Fibroblast of gingiva (primary cell): ENCODE measurements around the gene SLC4A1.

Source experiments
- DNase-seq: peaks from one replicate; pipeline ENCODE4 v3.0.0-alpha.2; 2011; ENCODE audit warnings: low read depth

SLC4A1 gene

DNA sequence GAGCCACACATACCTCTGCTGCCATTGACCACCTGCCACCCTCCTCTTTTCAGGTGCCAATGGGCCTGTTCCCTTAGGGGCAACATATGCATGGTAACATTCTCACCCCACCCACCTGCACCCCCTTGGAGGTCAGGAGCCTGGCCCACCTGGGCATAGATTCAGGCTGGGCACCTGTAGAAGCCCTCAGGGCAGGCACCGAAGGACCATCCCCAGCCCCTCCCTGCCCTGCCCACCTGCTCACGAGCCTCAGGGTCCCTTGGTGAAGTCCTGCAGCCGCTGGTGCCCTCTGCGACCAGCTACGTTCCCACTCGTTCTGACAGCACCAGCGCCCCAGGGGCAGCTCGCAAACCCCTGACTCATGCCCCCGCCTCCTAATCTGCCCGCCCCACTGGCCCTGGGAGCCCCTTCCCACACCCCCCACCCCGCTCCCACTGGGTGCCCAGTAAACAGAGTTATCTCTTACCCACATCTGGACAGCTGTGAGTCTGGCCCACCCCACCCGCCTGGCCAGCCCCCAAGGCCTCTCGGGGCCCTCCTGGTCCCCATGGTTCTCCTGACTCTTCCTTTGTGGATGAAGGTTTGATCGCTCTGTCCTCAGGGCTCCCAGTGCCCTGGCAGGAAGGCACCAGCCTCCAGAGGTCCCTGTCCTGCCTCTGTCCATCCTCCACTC, at the start of gene SLC4A1:
Gene SLC4A1, minus strand, starts transcription at position 318 of the 673 bp plus-strand sequence. CDS start 5,269 bp downstream, outside the sequence.
- DNase-seq, result no peak

DNA sequence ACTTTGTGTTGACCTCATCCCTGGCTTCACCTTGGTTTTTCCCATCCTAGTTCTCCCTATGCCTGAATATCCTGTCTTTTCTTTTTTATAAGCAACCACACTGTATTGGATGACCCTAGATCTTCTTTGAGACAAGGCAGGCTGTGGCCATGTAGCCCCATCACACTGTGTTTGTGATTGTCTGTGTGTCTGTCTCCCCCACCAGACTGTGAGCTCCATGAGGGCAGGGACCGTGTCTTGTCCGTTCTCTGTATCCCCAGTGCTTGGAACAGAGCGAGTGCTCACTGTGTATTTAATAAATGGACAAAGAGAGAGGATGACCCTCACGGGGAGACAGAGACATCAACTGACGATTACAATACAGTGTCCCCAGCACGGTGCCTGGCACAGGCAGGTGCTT, 49.6 kb upstream of the SLC4A1 start:
- DNase-seq, result no peak

DNA sequence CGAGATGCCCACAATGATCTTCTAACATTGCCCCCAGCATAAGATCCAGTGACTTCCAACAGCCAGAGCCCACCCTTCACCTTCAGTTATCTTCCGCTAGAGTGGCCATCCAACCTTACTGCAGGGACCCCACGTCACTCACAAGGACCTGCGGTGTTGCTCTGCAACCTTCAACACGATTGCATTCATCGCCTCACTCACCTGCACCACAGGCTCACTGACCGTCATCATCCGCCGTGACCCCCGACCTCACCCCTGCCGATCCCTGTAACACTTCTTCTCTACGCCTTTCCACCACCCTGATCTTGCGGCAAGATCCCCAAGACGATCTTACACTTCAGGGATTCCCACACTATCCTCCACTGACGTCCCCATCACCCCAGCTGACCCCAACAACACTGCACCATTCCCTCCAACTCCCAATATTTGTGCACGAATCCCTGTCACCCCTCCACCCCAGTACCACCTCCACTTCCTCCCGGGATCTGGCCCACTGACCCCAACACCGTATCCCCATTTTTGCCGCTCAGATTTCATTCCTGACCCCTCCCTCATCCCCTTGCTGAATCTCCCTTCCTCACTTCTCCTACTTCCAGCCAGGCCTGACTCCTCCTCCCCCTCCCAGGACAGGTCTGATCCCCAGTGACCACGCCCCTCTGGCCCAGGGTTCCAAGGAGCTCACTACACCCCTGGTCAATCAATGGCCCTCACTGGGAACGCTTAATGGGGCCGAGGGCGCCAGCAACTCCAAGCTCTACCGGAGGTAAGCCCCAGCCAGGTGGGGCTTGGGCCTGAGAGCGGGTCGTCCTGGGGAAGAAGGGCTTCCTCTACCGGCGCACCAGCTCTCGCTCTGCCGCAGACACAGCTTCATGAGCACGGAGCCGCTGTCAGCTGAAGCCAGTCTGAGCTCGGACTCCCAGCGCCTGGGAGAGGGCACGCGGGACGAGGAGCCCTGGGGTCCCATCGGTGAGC, 48.1 kb upstream of the SLC4A1 start:
- DNase-seq, result no peak

DNA sequence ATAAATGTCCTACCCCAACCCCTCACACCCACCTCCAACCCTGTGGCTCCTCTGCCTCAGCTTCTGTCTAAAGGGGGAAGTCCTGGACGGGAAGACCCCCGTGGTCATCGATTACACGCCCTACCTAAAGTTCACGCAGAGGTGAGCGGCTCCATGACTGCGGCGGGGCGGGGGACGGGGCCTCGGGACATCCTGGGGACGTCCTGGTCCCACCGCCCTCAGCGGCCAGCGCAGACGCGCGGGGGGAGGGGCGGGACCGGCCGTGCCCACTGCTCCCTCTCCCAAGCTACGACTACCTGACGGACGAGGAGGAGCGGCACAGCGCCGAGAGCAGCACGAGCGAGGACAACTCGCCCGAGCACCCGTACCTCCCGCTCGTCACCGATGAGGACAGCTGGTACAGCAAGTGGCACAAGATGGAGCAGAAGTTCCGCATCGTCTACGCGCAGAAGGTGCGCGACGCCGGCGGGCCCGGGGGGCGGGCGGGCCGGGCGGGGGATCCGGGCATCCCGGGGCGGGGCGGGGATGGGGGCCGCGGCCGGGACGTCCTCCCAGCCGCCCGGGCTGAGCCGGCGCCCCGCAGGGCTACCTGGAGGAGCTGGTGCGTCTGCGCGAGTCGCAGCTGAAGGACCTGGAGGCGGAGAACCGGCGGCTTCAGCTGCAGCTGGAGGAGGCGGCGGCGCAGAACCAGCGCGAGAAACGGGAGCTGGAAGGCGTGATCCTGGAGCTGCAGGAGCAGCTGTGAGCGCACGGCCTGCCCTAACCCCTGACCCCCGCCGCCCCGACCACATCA, 47.1 kb upstream of the SLC4A1 start:
- DNase-seq, result no peak

DNA sequence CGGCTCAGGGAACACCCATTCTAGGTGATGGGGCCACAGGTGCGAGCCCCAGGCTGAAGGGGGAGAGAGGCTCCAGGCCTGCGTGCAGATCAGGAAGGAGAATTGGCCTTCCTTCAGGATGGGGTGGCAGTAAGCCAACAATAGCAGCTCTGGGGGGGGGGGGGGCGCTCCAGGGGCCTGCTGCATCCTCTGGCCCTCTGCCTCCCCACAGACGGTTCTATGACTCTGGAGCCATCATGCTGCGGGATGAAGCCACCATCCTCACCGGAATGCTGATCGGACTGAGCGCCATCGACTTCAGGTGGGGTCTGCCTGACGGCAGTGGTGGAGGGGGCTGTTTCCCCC, 46.6 kb upstream of the SLC4A1 start:
- DNase-seq, result no peak

DNA sequence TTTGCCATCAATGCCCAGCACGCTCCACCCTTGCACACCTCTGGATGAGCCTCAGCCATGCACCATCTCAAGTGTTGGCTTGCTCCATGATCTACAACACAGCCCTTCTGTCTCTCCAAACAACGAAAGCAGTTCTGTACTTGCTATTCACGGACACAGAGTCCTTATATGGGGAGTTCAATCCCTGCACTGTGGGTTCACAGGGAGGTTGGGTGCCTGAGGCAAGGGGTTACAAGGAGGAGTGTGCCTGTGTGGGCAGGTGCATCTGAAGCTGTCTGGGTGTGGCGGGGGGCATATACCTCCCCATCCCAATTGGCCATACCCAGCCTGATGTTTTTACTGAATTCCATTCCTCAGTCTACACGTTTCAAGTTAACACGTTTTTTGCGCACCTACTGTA, 46.1 kb upstream of the SLC4A1 start:
- no peak for DNase-seq

DNA sequence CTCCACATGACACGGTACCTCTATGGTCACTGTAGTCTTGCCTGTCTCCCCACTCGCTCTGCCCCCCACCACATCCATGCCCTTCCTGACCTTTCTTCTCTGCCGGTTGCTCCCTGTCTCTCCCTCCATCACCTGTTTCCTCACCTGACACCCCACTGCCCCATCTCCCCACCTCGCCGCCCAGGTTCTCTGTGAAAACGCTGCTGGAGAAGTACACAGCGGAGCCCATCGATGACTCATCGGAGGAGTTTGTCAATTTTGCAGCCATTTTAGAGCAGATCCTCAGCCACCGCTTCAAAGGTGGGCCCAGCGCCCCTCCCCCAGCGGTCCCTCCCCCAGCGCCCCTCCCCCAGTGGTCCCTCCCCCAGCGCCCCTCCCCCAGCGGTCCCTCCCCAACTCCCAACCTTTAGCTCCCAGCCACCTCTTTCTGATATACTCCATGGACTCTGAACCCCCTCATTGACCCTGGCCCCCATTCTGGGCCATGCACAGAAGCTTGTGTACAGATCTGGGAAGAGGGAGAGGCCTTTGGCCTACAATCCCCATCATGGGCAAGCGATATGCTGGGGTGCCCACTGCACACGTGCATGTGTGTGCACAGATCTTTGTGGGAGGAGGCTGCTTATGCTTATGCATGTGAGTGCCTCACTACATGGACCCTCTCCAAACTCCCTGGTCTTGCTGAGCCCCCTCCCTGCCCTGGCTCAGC, 44.6 kb upstream of the SLC4A1 start:
- no peak for DNase-seq

DNA sequence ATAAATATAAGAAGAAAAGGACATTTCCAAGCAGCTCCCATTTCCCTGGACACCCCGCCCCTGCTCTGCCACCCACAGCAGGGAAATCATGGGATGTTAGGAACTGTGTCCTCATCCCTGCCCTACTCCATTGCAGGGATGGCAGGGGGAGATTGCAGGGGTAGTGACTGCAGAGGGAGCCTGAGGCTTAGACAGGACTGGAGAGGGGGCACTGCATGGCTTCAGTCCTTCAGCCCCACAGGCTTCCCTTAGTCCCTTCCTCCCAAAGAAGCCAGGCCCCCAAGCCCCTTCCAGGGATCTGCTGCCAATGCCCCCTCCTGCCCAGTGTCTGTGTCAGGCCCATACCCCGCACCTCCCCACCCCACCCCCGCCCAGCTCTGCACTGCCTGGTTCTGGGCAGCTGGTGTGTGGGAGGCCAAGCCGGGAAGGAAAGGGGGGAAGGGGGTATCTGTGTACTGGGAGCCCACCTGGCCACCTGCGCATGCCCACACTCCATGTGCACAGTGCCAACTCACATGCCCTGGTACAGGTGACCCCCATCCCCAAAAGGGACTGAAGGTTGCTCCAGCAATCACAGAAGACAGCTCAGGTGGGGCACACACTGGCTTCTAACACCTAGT, 43.7 kb upstream of the SLC4A1 start:
- DNase-seq, result no peak

DNA sequence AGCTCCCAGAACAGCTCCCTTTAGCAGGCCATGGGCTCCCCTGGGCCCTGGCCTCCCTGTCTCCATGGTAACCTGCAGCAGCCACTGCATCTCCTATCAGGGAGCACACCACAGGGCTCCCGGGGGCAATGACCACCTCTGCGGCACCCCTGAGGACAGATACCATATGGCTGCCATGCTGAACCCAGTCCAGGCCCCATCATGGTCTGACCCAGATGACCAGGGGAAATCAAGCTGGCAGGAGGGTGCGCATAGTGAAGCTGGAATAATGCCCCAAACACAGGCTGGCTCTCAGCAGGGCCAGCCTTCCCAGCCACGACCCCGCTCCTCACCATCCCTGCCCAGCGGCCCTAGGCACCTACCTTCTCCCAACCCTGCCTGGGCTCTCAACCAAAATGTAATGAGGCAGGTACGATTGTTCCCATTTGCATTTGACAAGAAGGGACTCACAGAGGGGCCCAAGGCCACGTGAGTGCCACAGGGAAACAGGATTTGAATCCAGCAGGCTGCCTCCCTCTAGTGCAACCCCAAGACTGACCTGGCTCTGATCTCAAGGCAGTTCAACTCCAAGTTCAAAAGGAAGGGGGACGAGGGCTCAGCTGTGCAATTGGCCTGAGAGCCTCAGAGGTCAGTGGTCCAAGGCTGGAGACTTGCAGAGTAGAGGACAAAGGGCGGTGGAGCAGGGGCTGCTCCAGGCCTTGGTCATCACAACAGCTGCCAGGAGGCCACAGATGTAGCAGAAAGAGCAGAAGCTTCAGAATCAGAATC, 42.9 kb upstream of the SLC4A1 start:
- DNase-seq, result no peak

DNA sequence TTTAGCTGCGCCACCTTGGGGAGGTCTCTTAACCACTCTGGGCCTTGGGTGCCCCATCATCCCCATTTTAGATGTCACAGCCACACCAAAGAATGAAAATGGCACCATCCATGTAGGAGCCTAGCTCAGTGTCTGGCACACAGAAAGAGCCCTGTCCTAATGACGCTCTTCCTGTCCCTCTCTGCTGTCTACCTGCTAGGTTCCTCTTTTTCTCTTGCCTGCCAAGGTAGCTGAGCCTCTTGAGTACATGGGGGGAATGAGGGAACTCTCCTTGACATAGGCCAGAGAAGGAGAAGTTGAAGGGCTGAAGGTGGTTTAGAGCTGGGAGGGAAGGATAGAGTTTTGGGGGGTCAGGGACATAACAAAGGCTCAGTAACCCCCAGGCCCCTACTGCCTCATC, 42.3 kb upstream of the SLC4A1 start:
- no peak for DNase-seq

DNA sequence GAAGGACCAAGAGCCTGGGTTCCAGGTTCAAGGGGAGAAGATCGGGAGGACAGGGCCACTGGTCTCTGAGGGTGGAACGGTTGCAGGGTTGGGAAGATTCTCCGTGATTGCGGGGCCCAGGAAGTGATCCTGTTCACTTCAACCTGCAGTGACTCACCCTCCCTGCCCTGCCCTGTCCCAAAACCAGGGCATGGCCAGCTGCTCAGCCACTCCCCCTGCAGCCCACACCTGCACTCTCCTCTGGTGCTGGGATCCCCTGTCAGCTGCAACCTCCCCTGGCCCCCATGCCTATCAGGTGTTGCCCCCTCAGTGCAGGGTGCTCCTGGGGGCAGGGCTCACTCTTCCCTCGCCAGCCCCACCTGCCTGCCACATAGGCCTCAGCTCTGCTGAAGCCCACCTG, 41.5 kb upstream of the SLC4A1 start:
- DNase-seq, result no peak

DNA sequence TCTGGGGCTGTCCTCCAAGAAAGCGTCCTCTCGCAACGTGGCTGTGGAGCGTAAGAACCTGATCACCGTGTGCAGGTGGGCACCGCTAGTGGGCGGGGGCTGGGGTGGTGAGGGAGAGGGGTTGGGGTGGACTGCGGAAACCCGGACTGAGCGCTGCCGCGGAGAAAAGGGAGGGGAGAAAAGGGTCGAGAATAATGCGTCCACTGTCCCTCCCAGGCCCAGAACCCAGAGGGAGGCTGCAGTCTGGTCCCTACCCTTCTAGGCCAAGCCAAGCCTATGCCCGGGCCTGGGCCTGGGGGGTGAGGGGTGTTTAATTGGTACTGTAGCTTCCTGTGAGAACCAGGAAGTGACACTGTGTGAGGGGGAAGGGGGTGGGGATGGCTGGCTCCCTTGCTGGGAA, 40.9 kb upstream of the SLC4A1 start:
- no peak for DNase-seq

DNA sequence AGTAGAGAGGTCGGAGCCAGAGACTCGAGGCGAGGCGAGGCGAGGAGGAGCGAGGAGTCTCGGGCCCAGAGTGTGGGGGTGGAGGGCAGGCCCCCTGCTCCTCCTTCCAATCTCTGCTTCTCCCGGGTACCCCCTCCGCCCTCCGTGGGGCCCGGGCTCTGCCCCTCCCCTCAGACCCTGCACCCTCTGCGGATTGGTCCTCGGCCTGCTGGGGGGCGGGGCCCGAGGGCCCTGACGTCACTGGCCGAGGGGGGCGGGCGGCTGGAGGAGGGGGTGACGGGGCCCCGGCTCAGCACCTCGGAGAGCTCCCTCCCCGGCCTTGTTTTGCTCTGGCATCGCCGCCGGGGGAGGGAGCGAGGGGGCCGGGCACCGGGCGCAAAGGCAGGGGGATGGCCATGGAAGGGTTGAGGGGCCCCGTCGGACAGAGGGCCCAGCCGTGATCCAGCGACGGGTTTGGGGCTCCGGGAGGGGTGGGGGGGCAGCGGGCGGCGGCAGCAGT, 40.4 kb upstream of the SLC4A1 start, which contains the start of gene RUNDC3A:
Gene RUNDC3A, plus strand, starts transcription at position 282 of the 499 bp plus-strand sequence. CDS start 232 bp downstream, outside the sequence.
- DNase-seq, result peak; percentile 59

DNA sequence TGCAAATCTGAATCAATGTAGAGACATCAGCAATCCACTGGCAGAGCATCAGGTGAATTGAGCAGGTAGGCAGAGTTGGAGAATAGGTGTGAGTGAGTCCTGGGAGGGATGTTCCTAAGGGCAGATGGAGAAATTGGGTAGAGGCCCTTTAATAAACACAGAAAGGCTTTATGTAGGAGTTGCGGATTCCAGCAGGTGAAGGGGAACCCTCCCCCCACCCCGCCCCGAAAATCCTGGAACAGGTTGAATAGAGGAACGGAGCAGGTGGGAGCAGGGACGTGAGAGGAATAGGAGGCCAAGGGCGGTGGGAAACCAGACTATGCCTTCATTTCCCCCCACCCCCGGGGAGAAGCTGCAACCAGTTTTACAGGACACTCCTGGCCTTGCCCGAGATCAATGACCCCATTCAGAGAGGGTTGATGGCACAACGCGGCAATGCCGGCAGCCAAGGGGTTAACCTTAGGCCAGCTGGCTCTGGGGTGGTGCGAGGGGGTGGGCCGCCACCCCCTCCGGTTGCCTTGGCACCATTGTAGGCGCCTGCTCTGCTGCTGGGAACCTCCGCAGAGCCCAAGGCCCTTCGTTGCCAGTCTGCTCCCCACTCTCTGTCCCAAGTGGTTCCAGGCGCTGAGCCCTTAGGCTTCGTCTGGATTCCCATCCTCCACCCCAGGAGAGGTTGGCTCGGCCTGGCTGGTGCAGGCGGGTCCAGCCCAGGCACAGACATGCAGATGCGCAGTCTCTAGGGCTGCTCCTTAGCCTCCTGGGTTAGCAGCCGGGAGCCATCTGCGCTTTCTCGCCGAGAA, 39.7 kb upstream of the SLC4A1 start:
- DNase-seq, result peak; percentile 22

DNA sequence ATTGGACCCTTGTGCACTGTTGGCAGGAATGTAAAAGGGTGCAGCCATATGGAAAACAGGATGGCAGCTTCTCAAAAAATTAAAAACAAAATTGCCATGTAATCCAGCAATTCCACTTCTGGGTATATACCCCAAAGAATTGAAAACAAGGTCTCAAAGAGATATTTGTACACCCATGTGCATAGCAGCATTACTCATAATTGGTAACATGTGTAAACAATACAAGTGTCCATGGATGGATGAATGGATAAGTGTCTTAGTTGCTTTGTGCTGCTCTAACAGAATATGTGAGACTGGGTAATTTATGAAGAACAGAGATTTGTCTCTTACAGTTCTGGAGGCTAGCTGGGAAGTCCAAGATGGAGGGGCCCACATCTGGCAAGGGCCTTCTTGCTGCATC, 36.7 kb upstream of the SLC4A1 start:
- DNase-seq, result no peak

DNA sequence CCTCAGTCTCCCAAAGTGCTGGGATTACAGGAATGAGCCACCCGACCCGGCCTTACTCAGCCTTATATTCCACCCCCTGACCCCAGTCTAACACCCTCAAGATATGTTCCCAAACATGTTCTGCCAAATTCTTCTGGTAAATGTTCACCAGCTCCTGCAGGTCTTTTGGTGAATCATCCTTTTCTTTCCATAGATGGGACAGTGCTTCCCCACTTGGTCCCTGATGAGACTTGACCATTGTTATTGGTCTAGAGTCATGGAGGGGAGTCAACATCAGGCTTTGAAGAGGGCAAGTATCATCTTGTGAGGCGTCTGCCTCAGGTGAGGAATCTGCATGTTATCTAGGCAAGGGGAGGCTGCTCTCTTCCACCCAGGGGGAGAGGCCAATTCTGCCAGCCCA, 30.0 kb upstream of the SLC4A1 start:
- no peak for DNase-seq

DNA sequence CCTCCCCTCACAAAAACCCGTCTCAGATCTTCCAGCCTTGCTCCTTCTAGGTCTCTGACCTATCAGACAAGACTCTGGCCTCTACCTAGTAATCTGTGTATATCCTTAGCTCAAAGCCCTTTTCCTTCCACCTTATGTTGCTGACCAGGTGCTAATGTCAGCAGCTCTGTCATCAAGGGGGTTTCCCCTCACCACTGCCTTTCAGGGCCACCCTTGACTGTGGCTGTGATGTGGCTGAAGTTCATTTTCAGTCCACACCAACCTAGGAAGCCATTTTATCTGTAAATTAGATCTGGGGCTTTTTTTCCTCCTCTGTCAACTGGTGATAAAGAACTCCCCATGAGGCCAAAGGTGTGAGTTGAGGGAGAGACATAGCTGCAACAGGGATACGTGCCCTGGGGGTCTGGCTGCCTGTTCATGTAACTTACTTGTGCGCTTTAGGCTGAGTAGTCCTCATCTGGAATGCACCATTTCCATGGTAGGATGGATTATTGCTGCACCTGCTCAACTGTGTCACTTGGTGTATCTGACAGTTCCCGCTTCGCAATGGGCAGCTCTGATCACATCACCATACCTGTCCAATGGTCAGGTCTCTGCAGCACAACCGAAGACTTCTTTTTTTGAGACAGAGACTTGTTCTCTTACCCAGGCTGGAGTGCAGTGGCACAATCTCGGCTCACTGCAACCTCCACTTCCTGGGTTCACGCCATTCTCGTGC, 25.7 kb upstream of the SLC4A1 start:
- no peak for DNase-seq

DNA sequence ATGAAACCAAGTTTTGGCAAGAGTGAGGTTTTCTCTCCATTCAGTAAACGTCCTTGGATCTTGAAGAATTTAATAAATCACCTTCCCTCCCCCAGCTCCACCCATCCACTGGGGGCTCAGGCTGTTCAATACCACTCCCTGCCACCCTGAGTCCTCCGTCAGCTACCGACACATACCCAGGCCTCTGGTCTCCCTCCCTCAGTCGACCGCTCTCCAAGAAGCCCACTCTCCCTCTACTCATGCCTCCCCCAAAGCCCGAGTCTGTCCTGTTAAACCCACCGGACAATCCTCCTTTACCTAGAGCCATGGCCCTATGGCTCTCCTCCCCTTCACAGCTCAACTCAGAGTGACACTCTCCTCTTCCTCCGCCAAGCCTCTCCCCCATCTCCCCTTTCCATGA, 19.7 kb upstream of the SLC4A1 start:
- no peak for DNase-seq

DNA sequence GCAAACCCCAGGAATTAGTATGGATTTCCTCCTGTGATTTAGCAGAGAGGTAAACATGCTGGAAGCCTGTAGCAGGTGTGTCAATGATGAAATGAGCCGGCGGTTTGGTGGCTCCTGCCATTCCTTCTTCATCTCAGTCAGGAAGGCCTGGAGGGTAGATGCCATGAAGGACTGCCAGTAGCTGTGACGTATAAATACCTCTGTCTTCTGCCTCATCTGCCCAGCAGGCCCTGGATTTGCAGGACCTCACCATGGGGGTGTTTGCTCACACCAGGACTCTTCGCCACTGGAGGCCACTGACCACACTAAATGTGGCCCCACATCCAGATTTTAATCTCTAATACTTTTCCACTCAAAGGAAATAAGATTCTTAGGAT, 16.1 kb upstream of the SLC4A1 start:
- DNase-seq, result no peak
